Nephron progenitor cell (in vitro differentiated cells): Measurements from ENCODE around the gene TTC39C.
"Not testable (repeated sequence)": the region's sequence is repeated elsewhere in the genome, so short reads cannot be mapped to it uniquely, and the experiment has no call there.

Source experiments
- DNase-seq: peaks from one replicate; pipeline ENCODE4 v3.0.0; 2021
- H3K27ac Mint-ChIP-seq: 2 replicates; pipeline ENCODE4 v1.8.0; 2021; ENCODE audit warnings: mild to moderate bottlenecking, moderate library complexity, mixed read lengths
- H3K27me3 Mint-ChIP-seq: 2 replicates; pipeline ENCODE4 v1.8.0; 2021; ENCODE audit warnings: mild to moderate bottlenecking, low read depth, mixed read lengths; ENCODE audit not compliant: poor library complexity
- H3K36me3 Mint-ChIP-seq: 2 replicates; pipeline ENCODE4 v1.8.0; 2021; ENCODE audit warnings: low read depth, mixed read lengths
- H3K4me1 Mint-ChIP-seq: 2 replicates; pipeline ENCODE4 v1.8.0; 2021; ENCODE audit warnings: mixed read lengths
- H3K4me3 Mint-ChIP-seq: 2 replicates; pipeline ENCODE4 v1.8.0; 2021; ENCODE audit warnings: mild to moderate bottlenecking, moderate library complexity, mixed read lengths
- H3K9me3 Mint-ChIP-seq: 2 replicates; pipeline ENCODE4 v1.8.0; 2021; ENCODE audit warnings: mild to moderate bottlenecking, moderate library complexity, mixed read lengths
- TF ChIP-seq, protein P1 (sequence below): fragments of 200-600 bp; sonication (generic); IDR thresholded peaks from 2 replicates; pipeline ENCODE4 v1.5.0; 2021; ENCODE audit warnings: antibody characterized with exemption

The TTC39C gene

DNA sequence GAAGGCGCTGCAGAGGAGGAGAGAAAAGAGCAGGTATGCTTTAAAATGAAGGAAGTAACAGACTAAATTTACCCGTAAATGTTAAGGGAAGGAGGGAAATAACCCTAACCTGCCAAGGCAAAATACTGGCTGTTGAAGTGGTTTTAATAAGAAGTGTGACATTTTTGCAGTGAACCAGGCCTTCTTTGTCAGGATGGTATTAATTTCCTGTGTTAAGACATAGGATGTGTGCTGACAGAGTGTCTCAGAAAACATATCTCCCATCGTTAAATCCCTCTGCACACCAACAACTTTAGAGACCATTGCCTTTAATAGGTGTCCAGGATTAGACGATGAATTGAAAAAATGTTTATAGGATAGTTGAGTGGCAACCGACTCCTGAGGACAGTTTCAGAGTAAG is 9.9 kb downstream of the TTC39C start:
- H3K27me3 Mint-ChIP-seq: peaks cover 4% of the 10 kb centered on the region
- H3K27ac Mint-ChIP-seq: no peak overlapping the region
- no peaks in the 10 kb centered on the region for H3K9me3 Mint-ChIP-seq
- TF ChIP-seq, protein P1, sequence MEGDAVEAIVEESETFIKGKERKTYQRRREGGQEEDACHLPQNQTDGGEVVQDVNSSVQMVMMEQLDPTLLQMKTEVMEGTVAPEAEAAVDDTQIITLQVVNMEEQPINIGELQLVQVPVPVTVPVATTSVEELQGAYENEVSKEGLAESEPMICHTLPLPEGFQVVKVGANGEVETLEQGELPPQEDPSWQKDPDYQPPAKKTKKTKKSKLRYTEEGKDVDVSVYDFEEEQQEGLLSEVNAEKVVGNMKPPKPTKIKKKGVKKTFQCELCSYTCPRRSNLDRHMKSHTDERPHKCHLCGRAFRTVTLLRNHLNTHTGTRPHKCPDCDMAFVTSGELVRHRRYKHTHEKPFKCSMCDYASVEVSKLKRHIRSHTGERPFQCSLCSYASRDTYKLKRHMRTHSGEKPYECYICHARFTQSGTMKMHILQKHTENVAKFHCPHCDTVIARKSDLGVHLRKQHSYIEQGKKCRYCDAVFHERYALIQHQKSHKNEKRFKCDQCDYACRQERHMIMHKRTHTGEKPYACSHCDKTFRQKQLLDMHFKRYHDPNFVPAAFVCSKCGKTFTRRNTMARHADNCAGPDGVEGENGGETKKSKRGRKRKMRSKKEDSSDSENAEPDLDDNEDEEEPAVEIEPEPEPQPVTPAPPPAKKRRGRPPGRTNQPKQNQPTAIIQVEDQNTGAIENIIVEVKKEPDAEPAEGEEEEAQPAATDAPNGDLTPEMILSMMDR: no peak
- H3K4me1 Mint-ChIP-seq: no peaks in the 10 kb centered on the region
- H3K36me3 Mint-ChIP-seq: peaks cover 6% of the 10 kb centered on the region
- H3K4me3 Mint-ChIP-seq: no peak overlapping the region
- no peak for DNase-seq

DNA sequence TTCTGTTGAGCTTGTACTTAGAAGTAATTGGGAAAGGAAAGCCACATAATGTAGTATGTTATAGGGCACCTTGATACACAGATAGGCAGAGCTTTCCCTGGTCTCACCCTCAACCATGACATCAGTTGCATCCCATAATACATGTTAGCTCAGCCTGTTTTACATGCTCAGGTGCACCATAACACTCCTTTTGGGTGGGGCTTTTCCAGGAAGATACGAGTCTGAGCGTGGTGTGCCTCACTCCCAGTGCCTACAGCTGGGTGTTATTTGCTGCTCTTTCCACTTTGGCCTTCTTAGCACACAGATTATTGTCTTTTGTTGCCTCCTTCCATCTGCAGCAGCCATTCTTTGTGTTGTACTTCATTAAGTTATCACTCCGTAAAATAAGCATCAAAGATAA is 11.9 kb downstream of the TTC39C start:
- TF ChIP-seq, protein P1: no peak
- Mint-ChIP-seq H3K27me3 (peaks cover 4% of the 10 kb centered on the region), H3K4me1 (no peaks in the 10 kb centered on the region), H3K4me3 (no peak overlapping the region), H3K9me3 (no peaks in the 10 kb centered on the region), H3K27ac (no peak overlapping the region), H3K36me3 (no peaks in the 10 kb centered on the region)
- no peak for DNase-seq

DNA sequence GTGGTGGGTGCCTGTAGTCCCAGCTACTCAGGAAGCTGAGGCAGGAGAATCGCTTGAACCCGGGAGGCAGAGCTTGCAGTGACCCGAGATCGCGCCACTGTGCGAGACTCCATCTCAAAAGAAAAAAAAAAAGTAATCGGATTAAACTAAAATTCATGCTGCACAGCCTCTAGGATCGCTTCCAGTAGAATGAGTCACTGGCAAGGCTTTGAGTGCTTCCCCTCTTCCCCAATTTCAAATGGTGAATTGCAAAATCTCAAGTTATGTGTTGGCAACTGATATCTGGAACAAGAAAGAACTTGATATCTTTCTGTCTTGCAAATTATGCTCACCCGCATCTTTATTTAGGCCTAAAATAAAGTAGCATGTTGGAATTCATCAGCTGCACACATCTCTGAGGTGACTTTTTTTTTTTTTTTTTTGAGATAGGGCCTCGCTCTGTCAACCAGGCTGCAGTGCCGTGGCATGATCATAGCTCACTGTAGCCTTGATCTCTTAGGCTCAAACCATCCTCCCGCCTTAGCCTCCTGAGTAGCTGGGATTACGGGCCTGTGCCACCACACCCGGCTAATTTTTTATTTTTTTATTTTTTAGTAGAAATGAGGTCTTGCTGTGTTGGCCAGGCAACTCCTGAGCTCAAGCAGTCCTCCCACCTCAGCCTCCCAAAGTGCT is 12.7 kb downstream of the TTC39C start:
- no peaks in the 10 kb centered on the region for H3K4me1 Mint-ChIP-seq
- no peak overlapping the region for H3K4me3 Mint-ChIP-seq
- TF ChIP-seq, protein P1: no peak
- H3K27ac Mint-ChIP-seq: no peak overlapping the region
- peaks cover 4% of the 10 kb centered on the region for H3K27me3 Mint-ChIP-seq
- H3K36me3 Mint-ChIP-seq: no peaks in the 10 kb centered on the region
- DNase-seq: no peak
- no peaks in the 10 kb centered on the region for H3K9me3 Mint-ChIP-seq

DNA sequence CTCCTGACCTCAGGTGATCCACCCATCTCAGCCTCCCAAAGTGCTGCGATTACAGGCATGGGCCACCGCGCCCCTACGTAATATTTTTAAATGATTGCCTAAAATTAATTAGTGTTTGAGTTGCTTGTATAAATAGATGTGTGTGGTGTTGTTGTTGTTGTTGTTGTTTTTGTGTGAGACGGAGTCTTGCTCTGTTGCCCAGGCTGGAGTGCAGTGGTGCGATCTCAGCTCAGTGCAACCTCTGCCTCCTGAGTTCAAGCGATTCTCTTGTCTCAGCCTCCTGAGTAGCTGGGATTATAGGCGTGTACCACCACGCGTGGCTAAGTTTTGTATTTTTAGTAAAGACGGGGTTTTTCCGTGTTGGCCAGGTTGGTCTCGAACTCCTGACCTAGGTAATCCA is 14.4 kb downstream of the TTC39C start:
- not testable (repeated sequence) for DNase-seq, H3K4me3 Mint-ChIP-seq, H3K4me1 Mint-ChIP-seq, H3K36me3 Mint-ChIP-seq, H3K27ac Mint-ChIP-seq, H3K27me3 Mint-ChIP-seq, H3K9me3 Mint-ChIP-seq

DNA sequence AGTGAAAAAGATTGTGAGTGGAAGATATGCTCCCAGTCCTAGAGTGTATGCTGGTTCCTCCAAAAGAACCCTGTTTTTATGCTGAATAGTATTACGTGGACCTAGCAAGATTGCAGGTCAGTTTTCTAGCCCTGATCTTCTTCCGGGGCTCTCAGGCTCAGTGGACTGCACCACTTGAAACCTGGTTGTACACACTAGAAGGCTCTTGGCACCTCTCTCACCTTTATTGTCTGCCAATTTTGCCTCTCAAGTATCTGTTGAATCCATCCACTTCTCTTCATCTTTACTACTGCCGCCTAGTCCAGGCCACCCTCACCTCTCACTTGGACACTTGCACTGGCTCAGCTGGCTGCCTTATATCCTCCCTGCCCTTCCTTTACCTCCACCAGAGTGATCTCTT is 16.8 kb downstream of the TTC39C start:
- no peak overlapping the region for H3K4me3 Mint-ChIP-seq

DNA sequence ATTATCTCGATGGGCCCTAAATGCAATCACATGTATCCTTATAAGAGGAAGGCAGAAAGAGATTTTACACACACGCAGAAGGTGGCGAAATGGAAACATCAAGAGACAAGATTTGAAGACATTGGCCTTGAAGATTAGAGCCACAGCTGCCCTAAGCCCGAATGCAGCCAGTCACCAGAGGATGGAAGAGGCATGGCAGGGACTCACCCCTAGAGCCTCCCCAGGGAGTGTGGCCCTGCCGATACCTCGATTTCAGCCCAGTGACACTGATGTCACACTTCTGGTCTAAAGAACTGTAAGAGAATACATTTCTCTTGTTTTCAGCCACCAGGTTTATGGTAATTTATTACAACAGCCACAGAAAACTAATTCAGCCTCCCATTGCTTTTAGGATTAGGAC is 17.4 kb downstream of the TTC39C start:
- H3K9me3 Mint-ChIP-seq: peaks cover 13% of the 10 kb centered on the region
- DNase-seq: no peak
- TF ChIP-seq, protein P1: no peak
- H3K4me1 Mint-ChIP-seq: no peaks in the 10 kb centered on the region
- H3K4me3 Mint-ChIP-seq: no peak overlapping the region
- peaks cover 6% of the 10 kb centered on the region for H3K27me3 Mint-ChIP-seq
- no peak overlapping the region for H3K27ac Mint-ChIP-seq
- peaks cover 16% of the 10 kb centered on the region for H3K36me3 Mint-ChIP-seq

More for the DNA sequence above, 16.8 kb downstream of the TTC39C start:
- H3K36me3 Mint-ChIP-seq: peaks cover 16% of the 10 kb centered on the region
- H3K4me1 Mint-ChIP-seq: no peaks in the 10 kb centered on the region
- no peak overlapping the region for H3K27ac Mint-ChIP-seq
- peaks cover 6% of the 10 kb centered on the region for H3K27me3 Mint-ChIP-seq
- H3K9me3 Mint-ChIP-seq: peaks cover 13% of the 10 kb centered on the region
- DNase-seq: no peak
- TF ChIP-seq, protein P1: no peak
